HG03095 (cell line): ENCODE data around the gene KCTD17.

Experiments used
- ATAC-seq: cut with Tn5 transposase; IDR thresholded peaks from one replicate; pipeline ENCODE4 v1.9.1; 2021; ENCODE audit warnings: moderate library complexity; ENCODE audit not compliant: unreplicated experiment

KCTD17 gene

DNA sequence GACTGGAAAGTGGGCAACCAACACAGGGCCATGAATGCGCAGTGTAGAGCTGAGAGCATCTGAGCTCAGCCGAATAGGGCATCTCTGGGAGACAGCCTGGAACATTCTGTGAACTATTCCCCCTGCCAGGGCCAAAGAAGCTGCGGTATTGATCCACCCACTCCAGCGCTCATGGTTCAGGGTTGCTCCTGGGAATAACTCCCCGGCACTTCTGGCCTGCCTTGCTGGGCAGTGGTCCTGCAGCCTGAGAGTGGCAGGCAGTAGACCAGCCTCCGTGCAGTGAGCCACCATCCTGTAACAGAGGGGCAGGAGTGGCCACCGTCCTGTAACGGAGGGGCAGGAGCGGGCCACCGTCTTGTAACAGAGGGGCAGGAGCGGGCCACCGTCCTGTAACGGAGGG is 45.8 kb downstream of the KCTD17 start:
- no peak for ATAC-seq

DNA sequence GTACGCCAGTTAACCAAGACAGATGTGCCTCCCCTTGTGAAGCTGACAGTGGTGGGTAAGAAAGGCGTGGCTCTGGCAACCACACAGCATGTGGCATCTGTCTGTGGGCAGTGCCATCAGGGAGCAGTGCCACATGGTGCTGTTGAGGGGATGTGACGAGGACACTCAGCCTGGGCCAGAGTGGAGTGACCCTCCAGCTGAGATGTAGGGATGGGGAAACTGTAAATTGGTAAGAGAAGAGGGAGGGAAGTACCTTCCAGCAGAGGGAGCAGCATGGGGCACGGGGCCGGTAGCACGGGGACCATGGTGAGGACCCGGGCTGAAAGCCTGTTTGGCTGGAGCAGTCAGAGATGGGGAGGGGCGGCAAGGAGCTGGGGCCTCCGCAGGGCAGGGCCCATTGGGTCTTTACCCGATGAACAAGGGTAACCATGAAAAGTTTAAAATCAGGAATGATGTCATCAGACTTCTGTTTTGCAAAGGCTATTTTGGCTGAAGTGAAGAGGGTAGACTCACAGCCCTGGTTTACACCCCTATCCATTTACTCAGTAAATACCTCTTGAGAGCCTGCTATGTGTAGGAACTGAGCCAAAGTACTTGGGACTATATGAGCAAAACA is 47.5 kb downstream of the KCTD17 start:
- ATAC-seq, result no peak

DNA sequence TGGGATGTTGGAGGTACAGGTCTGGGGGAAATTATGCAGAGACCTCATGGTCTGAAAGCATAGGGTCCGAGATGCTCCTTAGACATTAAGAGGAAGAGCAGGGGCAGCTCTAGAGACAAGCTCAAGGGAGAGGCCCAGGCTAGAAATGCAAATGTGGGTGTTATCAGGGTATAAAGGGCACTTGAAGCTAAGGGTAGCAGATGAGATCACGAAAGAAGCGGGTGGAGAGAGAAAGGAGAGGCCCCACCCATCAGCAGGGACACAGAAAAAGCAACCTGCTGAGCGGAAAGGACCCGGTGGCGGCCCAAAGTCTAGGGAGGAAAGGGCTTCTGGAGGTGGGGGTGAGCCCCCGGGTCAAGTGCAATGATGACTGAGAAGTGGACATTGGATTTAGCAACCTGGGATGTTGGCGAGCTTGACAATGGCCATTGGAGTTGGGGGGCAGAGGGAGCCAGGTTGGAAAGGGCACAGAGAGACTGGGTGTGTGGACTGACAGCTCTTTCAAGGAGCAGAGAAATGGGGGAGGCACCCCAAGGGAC is 49.1 kb downstream of the KCTD17 start:
- no peak for ATAC-seq

DNA sequence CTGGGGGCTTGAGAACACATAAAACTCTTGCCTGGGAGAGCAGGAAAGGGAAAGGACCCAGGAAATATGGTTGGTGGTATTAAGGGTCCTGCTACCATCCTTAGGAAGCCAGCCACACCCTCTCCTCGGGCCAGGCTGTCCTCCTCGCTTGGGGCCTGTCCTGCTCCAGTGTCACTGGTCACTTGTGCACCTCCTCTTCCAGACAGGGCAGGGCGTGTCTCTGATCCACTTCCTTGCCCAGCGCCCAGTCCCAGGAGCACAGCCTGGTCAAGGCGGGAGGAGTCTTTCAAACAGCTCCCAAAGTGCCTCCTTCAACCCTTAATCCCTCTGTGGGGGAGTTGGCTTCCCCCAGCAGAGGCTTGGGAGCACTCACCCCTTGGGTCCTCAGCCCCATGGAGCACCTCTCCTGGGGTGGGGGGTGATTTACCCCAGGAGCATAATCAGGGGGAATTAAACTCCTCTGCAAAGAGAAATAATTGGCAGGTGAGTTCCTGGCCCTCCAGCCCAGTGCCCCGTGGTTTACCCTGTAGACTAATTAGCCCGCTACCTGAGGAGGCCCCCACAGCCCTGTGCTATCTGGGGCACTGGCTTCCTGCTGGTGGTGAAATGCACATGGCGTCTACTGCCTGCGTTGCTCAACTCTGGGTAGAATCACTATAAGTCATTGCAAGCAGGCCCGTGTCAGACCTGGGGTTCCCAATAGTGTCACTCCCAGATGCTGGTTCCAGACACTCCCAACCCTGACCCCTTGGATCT is 49.9 kb downstream of the KCTD17 start:
- no peak for ATAC-seq

DNA sequence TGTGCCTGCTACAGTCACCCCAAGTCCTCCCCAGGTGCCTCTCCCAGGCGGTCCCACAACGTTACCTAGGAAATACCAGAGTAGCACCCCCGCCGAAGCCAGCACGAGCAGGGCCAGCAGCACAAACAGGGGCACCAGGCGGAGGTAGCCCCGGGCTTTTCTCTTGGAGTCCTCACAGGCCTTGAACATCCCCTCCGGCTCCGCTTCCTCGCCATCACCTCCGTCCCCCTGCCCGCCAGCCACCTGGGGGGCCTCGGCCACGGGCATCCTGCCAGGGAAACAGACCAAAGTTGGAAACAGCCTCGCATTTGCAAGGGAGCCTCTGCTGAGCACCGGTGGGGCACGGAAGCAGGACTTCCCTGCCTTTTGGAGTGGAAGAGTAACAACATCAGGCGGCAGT is 51.6 kb downstream of the KCTD17 start:
- ATAC-seq, result no peak

DNA sequence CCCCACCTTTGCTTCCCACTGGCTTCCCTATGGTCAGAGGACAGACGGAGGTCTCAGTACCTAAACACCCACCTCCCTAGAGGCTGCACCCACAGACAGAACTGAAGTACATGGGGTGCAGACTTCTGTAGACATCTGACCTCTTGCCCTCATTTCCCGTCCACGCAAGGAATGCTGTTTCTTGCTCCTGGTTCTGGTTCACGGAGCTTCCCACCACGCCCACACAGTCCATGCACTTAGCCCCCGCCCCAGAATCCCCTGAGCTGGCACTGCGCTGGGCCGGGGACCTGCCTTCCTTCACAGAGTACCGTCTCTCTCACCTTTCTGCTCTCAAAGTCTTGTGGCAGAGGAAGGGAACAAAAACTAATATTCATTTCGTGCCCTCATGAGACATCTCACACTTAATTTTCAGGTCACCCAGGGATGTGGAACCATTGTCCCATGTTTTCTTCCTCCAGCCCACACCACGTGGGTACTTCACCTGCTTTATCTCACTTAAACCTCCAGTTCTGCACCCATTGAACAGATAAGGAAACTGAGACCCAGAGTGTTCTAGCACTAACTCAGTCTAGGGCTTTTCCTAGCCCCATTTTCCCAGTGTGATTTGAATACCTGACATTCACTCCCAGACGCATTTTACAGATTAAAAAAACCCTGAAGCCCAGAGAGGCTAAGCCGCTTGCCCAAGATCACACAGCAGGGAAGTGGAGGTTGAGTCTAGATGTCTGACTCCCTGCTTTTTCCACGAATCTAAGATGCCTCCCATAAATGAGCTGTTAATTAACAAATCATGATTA is 52.3 kb downstream of the KCTD17 start:
- no peak for ATAC-seq

DNA sequence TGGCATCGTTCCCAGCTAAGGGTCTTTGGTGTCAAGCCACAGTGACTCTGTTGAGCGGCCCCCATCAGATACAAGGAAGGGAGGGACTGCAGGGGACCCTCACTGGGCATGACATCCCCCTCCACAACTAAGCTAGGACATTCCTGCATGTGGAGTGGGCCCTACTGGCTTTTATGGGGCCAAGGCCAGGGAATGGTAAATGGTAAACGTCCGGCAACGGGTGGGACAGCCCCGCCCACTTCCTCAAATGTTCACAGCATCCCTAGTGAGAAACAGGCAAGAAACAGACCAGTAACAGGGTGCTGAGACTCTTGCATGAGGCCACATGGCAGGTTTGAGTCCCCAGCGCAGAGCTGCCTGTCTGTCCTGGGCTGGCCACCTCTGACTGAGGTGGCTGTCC is 53.6 kb downstream of the KCTD17 start:
- no peak for ATAC-seq

DNA sequence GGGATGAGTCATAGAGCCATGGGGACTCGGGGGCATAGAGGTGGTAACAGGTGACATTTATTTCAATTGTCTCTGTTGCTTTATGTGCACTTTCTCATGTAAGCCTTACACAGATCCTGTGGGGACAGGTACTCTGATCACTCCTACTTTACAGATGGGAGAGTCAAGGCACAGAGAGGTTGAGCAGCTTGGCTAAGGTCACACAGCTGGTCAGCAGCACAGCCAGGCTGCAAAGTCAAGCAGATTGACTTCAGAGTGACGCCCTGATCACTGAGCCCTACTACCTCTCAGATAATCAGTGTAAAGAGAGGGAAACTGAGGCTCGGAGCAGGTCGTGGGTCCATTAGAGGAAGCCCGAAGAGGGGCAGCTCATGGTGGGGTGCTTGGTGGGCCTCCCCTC is 54.4 kb downstream of the KCTD17 start:
- no peak for ATAC-seq

DNA sequence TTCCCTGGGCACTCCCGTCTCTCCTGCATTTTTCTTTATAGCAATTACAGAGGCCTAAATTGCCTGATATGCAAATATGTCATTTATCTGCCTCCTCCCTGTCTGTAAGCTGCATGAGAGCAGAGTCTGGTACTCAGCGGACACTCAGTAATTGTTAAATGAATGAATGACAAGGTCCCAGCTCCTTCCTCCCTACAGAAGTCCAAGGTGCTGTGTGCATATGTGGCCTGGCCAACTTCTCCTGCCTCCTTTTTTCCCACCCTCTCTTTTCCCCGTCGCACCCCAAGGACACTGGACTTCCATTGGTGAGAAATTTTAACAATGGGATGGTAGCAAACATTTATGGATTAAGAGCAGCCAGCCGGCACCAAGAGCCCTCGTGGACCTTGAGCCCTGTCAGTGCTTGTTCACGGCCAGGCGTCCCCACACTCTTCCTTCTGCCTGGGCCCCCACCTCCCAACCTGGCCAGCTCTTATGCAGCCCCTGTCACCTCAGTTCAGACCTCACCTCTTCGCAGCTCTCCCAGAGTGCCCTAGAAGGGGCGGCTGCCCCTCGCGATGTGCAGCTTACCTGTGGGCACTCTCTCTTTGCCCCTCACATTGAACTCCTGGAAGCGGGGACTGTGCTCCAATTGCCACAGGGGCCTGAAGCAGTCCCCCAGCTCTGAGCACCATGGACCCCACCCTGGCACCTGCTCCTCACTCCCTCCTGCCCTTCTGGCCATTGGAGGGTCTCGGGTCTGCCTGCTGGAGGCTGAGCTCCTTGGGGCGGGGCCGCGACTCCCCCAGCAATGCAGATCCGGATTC is 56.5 kb downstream of the KCTD17 start:
- no peak for ATAC-seq

DNA sequence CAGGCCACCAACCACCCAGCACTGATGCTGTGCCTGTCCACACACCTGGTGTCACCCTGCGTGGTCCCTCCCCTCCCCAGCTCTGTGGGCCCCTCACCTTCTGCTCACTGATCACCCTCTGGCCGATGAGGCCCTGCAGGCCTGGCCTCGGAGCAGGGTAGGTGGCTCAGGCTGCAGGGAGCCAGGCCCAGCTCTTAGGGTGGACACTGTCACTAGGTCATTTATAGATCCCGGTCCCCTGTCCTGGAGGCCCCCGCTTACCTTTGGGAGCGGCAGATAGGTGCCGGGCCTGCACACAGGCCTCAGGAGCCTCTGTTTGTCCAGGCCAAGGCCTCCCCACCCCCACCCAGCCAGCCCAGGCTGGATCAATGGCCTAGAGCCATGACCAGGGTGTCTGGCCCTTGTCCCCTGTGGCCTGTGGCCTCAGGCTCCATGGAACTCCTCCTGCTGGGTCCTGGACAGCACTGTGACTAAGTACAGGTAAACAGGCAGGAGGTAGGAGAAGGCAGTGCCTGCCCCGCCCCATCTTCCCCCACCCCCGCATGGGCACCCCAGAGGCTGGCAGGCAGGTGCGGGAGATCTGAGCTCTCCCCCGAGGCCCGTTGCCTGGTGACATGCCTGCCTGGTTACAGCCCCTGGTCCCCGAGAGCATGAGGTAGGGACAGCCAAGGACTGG is 57.8 kb downstream of the KCTD17 start, which contains the start of gene TMPRSS6:
Gene TMPRSS6, minus strand, starts transcription at position 472 of the 676 bp plus-strand sequence. CDS start 6,296 bp downstream, outside the sequence.
- ATAC-seq, result no peak

DNA sequence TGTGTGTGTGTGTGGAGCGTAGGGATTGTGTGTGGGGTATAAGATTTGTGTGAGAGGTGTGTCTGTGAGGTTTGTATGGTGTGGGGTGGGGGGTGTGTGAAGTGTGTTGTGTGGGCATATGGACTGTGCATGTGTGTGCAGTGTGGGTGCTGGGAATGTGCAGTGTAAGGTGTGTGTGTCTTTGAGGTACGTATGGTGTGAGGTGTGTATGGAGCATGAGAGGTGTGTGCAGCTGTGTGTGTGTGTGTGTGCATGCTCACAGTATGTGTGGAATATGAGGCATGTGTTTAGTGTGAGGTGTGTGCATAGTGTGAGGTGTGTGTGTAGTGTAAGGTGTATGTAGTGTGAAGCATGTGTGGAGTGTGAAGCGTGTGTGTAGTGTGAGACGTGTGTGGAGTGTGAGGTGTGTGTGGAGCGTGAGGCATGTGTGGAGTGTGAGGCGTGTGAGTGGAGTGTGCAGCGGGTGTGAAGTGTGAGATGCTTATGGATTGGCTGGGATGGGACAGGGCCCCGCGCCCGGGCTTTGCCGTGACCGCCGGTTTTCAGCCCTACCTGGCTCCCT is 59.7 kb downstream of the KCTD17 start:
- no peak for ATAC-seq

DNA sequence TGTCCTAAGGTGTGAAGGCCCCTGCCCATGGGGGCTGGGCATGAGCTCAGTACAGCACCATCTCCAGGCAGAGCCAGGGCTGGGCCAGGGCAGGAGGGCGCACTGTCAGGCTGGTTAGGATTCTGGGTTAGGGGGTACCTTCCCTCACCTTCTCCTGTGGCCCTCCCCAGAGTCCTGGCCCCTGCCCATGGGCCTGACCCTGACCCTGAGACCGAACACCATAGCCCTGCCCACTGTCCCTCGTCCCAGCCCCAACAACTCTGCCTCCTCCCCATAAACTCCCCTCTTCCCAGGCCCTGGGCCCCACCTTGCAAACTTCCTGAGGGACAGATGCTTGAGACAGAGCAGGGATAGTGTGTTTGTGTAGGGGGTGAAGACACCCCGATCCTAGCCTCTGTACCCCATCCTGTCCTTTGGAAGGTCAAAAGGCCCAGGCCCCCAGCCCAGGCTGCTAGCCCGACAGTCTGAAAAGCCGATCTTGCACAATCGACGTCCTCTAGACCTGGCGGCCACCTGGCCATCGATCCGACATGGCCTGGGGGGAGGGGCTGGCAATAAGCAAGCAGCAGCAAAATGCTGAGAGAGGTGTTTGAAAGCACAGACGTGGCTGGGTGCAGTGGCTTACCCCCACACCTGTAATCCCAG is 60.7 kb downstream of the KCTD17 start:
- ATAC-seq, result no peak
